ENCODE results near the gene PPP1CB. TPM values are rescaled to one million over a fixed set of nuclear protein-coding genes. Genes with fewer than 3 reads are reported as not detected.
A peak's percentile ranks its signal among the peaks of the same experiment; 100 is the strongest.

The PPP1CB gene
- total RNA-seq, result 130 and 135 TPM in 2 replicates

DNA sequence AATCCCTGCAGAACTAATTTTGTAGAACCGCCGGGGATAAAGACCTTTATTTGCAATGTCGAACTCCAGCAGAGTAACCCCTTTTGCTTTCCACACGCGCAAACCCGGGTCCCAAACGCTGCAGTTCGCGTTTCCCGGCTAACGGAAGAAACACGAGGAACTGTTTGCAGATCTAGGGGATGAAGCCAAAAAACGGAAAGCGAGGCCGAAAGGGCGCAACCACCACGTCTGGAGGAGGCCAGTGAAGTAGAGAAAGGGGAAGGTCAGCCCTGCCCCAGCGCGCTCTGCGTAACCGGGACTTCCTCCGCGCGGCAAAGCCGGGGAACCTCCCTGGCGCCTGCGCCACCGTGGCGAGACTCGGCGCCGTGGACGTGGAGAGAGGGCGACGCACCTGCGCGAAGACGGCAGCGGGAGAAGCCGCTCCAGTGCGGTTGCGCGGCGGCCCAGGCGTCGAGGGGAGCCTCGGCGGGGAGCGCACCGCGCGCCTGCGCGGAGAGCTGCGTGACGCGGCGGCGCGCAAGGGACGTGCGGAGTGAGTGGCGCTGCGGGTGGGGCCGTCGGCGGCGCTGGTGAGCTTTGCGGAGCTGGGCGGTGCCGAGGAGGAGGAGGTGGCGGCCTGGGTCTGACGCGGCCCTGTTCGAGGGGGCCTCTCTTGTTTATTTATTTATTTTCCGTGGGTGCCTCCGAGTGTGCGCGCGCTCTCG lies at the start of gene PPP1CB:
Gene PPP1CB (plus strand): TSS at position 579 of the 704 bp plus-strand sequence. CDS start 295 bp downstream, outside the sequence.
- no peaks in the 10 kb centered on the region for H3K9me3 Mint-ChIP-seq
- peak within 1 kb of the TSS; percentile 95 for H3K4me3 Mint-ChIP-seq
- H3K27me3 Mint-ChIP-seq, result no peaks in the 10 kb centered on the region
- peaks cover 54% of the 10 kb centered on the region for H3K4me1 Mint-ChIP-seq
- H3K27ac Mint-ChIP-seq, result peak within 1 kb of the TSS; percentile 98
- CTCF ChIA-PET, result interaction anchor here (1.0 to 5.2 kb wide), 2 partner anchors 157 kb away, joined by 6 to 63 read pairs; no protein-coding TSS in a partner anchor
- POLR2A ChIA-PET, result interaction anchor here (0.6 to 2.7 kb wide), 15 partner anchors 11 to 358 kb away, joined by 3 to 23 read pairs (median 4); partner anchors contain the start of genes SPDYA, TRMT61B and WDR43
- ATAC-seq (ENCODE audit: low read depth) (peak; percentile 86), DNase-seq (peak; percentile 96)
- intact Hi-C loops (cut with micrococcal nuclease), result loop anchor here (1.0 to 5.0 kb wide), 12 partner anchors 35 to 1539 kb away; partner anchors contain the start of genes ATRAID, BABAM2, FOSL2 and IFT172
- peaks cover 24% of the 10 kb centered on the region for H3K36me3 Mint-ChIP-seq (ENCODE audit: low read depth)
- no peak for TF ChIP-seq CTCF (IDR thresholded peaks at IDR 0.05)

DNA sequence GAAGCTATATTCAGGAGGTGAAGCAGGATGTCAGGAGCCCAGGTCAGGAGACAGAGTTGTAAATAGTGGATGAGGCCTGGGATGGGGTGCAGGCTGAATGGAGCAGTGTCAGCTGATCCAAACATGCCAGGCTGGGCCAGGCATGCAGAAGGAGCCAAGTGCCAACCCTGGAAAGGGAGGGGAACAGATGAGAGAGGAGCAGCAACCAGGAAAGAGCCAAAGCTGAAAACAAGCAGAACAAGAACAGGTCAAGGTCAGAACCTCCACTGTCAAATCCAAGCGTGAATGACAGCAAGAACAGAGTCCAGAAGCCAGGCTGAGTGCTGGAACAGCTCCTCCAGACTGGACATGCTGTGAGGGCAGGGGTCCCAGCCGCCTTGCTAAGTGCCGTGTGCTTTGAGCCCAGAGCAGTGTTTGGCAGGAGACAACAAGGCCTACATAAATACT lies 49.2 kb upstream of the PPP1CB start:
- intact Hi-C loops (cut with micrococcal nuclease), result no loop called here
- peaks cover 16% of the 10 kb centered on the region for H3K9me3 Mint-ChIP-seq
- no peaks in the 10 kb centered on the region for H3K36me3 Mint-ChIP-seq (ENCODE audit: low read depth)
- CTCF ChIA-PET, result no interaction called here
- no peak for DNase-seq
- no peaks in the 10 kb centered on the region for H3K27me3 Mint-ChIP-seq
- no peak overlapping the region for H3K4me3 Mint-ChIP-seq
- TF ChIP-seq CTCF (IDR thresholded peaks at IDR 0.05), result no peak
- ATAC-seq (ENCODE audit: low read depth), result no peak
- no peak overlapping the region for H3K27ac Mint-ChIP-seq
- H3K4me1 Mint-ChIP-seq, result no peaks in the 10 kb centered on the region
- POLR2A ChIA-PET, result no interaction called here

- TF ChIP-seq CTCF (IDR thresholded peaks at IDR 0.05), result no peak
- Mint-ChIP-seq H3K4me3 (no peak overlapping the region), H3K9me3 (peaks cover 16% of the 10 kb centered on the region), H3K36me3 (ENCODE audit: low read depth) (no peaks in the 10 kb centered on the region), H3K27me3 (no peaks in the 10 kb centered on the region), H3K4me1 (no peaks in the 10 kb centered on the region), H3K27ac (no peak overlapping the region)
- ChIA-PET POLR2A (no interaction called here), CTCF (no interaction called here)
- intact Hi-C loops (cut with micrococcal nuclease), result no loop called here
- ATAC-seq (ENCODE audit: low read depth) (no peak), DNase-seq (no peak)
These were observed 48.8 kb upstream of the PPP1CB start for GRCh38 chr2:28702878-28703277.

GRCh38 chr2:28704621-28705020 lies 47.0 kb upstream of the PPP1CB start:
- no peak for DNase-seq
- Mint-ChIP-seq H3K27ac (no peak overlapping the region), H3K27me3 (no peaks in the 10 kb centered on the region), H3K9me3 (peaks cover 16% of the 10 kb centered on the region), H3K36me3 (ENCODE audit: low read depth) (no peaks in the 10 kb centered on the region), H3K4me3 (no peak overlapping the region), H3K4me1 (no peaks in the 10 kb centered on the region)
- CTCF ChIA-PET, result no interaction called here
- POLR2A ChIA-PET, result no interaction called here
- no peak for TF ChIP-seq CTCF (IDR thresholded peaks at IDR 0.05)
- intact Hi-C loops (cut with micrococcal nuclease), result no loop called here
- ATAC-seq (ENCODE audit: low read depth), result no peak

DNA sequence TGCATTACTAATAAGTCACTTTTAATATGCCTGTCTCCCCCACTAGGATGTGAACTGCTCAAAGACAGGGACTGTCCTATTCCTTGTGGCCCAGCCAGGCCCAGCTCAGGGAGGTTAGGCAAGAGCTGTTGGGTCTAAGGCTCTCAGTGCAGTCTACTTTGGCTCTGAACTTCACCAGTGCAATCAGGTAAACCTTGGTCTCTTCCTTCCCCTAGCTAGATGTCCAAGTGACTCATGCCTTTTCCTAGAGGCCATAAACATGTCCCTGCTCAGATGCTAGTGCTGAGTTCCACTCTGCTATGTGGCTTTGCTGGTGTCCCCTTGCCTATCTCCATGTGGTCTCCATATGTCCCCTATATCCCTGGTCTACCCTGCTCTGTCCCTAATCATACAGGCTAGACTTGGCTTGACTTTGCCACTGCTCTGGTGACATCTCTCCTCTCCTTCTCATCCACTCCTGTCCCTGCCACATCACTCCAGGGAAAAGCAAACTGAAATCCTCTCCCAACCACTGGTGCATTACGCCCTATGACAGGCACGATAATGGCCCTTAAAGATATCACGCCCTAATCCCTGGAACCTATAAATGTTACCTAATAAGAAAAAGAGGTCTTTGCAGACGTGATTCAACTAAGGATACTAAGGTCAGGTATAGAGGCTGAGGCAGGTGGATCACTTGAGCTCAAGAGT lies 45.7 kb upstream of the PPP1CB start:
- TF ChIP-seq CTCF (IDR thresholded peaks at IDR 0.05), result no peak
- CTCF ChIA-PET, result no interaction called here
- peaks cover 16% of the 10 kb centered on the region for H3K9me3 Mint-ChIP-seq
- intact Hi-C loops (cut with micrococcal nuclease), result no loop called here
- ATAC-seq (ENCODE audit: low read depth) (no peak), DNase-seq (no peak)
- no peak overlapping the region for H3K27ac Mint-ChIP-seq
- H3K36me3 Mint-ChIP-seq (ENCODE audit: low read depth), result no peaks in the 10 kb centered on the region
- no peaks in the 10 kb centered on the region for H3K4me1 Mint-ChIP-seq
- H3K4me3 Mint-ChIP-seq, result no peak overlapping the region
- no peaks in the 10 kb centered on the region for H3K27me3 Mint-ChIP-seq
- POLR2A ChIA-PET, result no interaction called here

Measured in activated B cell treated with CpG ODN at 0.5 μM for 24 hours (primary cell).